IMR-90 (cell line): ENCODE measurements around the gene FAM131C. TPM values are rescaled to one million over a fixed set of nuclear protein-coding genes. Genes with fewer than 3 reads are reported as not detected.

Experiments used
- ATAC-seq: fragments of 200-7000 bp; cut with Tn5 transposase; 2 replicates; pipeline ENCODE4 v1.9.1; 2020; ENCODE audit warnings: low read depth, mild to moderate bottlenecking, moderate library complexity
- BruUV-seq: library from RNA; stranded (reverse); fragments of 400-500 nt; replicated peaks from 2 replicates; lab custom pipeline; 2021; lab: Mats Ljungman, UMichigan
- CTCF ChIA-PET: fragments of 300-600 bp; formaldehyde crosslinking; extraction: SDS; loops from one replicate; lab custom pipeline; 2021; ENCODE audit warnings: antibody characterized with exemption; lab: Yijun Ruan, JAX
- POLR2A ChIA-PET: fragments of 300-600 bp; sonication (Branson Sonifier 250); formaldehyde crosslinking; loops from one replicate; lab custom pipeline; 2022; ENCODE audit warnings: antibody characterized with exemption; ENCODE audit not compliant: unreplicated experiment; lab: Charles Lee
- DNase-seq: peaks from one replicate; pipeline ENCODE4 v3.0.0; 2013
- H2AFZ ChIP-seq: replicated peaks from 2 replicates; pipeline ENCODE3; 2013; ENCODE audit warnings: low read length, mild to moderate bottlenecking; ENCODE audit not compliant: poor library complexity
- H2AK5ac ChIP-seq: 2 replicates; pipeline ENCODE4 v1.6.1; 2013; ENCODE audit warnings: low read depth, low read length, inconsistent platforms
- H2AK9ac ChIP-seq: replicated peaks from 2 replicates; pipeline ENCODE3; 2013; ENCODE audit warnings: mild to moderate bottlenecking, low read depth, low read length, moderate library complexity; ENCODE audit not compliant: poor library complexity
- H2BK120ac ChIP-seq: 2 replicates; pipeline ENCODE4 v1.6.1; 2013; ENCODE audit warnings: low read depth, low read length, inconsistent platforms
- H2BK15ac ChIP-seq: 3 replicates; pipeline ENCODE4 v1.6.1; 2013; ENCODE audit warnings: low read depth, low read length, inconsistent platforms
- H2BK20ac ChIP-seq: 2 replicates; pipeline ENCODE4 v1.6.1; 2013; ENCODE audit warnings: low read depth, mild to moderate bottlenecking, inconsistent platforms, low read length, moderate library complexity
- H2BK5ac ChIP-seq: 2 replicates; pipeline ENCODE4 v1.6.1; 2013; ENCODE audit warnings: mild to moderate bottlenecking, low read depth, low read length, inconsistent platforms; ENCODE audit not compliant: poor library complexity, severe bottlenecking
- H3K14ac ChIP-seq: replicated peaks from 2 replicates; pipeline ENCODE4 v1.6.1; 2013; ENCODE audit warnings: low read depth, low read length, inconsistent platforms
- H3K18ac ChIP-seq: 2 replicates; pipeline ENCODE4 v1.6.1; 2013; ENCODE audit warnings: low read depth, low read length, control low read depth
- H3K23ac ChIP-seq: 2 replicates; pipeline ENCODE4 v1.6.1; 2013; ENCODE audit warnings: low read depth, low read length, inconsistent platforms
- H3K27ac ChIP-seq: 2 replicates; pipeline ENCODE4 v1.5.1; 2013; ENCODE audit warnings: mild to moderate bottlenecking, control low read depth, low read length; ENCODE audit not compliant: insufficient read depth
- H3K27me3 ChIP-seq: 2 replicates; pipeline ENCODE4 v1.6.1; 2013; ENCODE audit warnings: low read length; ENCODE audit not compliant: control insufficient read depth, insufficient read depth
- H3K36me3 ChIP-seq: 2 replicates; pipeline ENCODE4 v1.6.1; 2013; ENCODE audit warnings: low read length, mixed read lengths; ENCODE audit not compliant: control insufficient read depth, insufficient read depth
- H3K4ac ChIP-seq: 2 replicates; pipeline ENCODE4 v1.6.1; 2013; ENCODE audit warnings: low read depth, low read length, inconsistent platforms
- H3K4me1 ChIP-seq: 2 replicates; pipeline ENCODE4 v1.6.1; 2013; ENCODE audit warnings: low read length, mixed read lengths; ENCODE audit not compliant: control insufficient read depth, insufficient read depth
- H3K4me2 ChIP-seq: 2 replicates; pipeline ENCODE4 v1.6.1; 2013; ENCODE audit warnings: low read depth, mild to moderate bottlenecking, control low read depth, low read length, moderate library complexity
- H3K4me3 ChIP-seq: 2 replicates; pipeline ENCODE4 v1.5.1; 2013; ENCODE audit warnings: low read depth, mild to moderate bottlenecking, control low read depth, low read length, moderate library complexity; ENCODE audit not compliant: insufficient read depth
- H3K56ac ChIP-seq: 2 replicates; pipeline ENCODE4 v1.6.1; 2013; ENCODE audit warnings: low read length, inconsistent platforms; ENCODE audit not compliant: insufficient read depth; ENCODE audit errors: extremely low read depth
- H3K79me1 ChIP-seq, 2 experiments: 2 replicates each; pipeline ENCODE4 v1.6.1; 2013; ENCODE audit warnings: low read length in 2 of 2, inconsistent platforms in 1 of 2, low read depth in 1 of 2
- H3K9ac ChIP-seq: 2 replicates; pipeline ENCODE4 v1.6.1; 2013; ENCODE audit warnings: low read depth, low read length, control low read depth
- H3K9me1 ChIP-seq: 2 replicates; pipeline ENCODE4 v1.6.1; 2013; ENCODE audit warnings: low read length, inconsistent platforms; ENCODE audit not compliant: insufficient read depth
- H3K9me3 ChIP-seq: 2 replicates; pipeline ENCODE4 v1.6.1; 2013; ENCODE audit warnings: low read length; ENCODE audit not compliant: control insufficient read depth, insufficient read depth
- H4K20me1 ChIP-seq: 2 replicates; pipeline ENCODE4 v1.6.1; 2013; ENCODE audit warnings: low read length, inconsistent platforms; ENCODE audit not compliant: insufficient read depth
- H4K5ac ChIP-seq: 2 replicates; pipeline ENCODE4 v1.6.1; 2013; ENCODE audit warnings: mild to moderate bottlenecking, low read depth, low read length, control low read depth
- H4K8ac ChIP-seq, 2 experiments: 2 replicates each; pipeline ENCODE4 v1.6.1; 2013; ENCODE audit warnings: low read depth in 2 of 2, low read length in 2 of 2, control low read depth in 1 of 2, inconsistent platforms in 1 of 2
- H4K91ac ChIP-seq: 2 replicates; pipeline ENCODE4 v1.6.1; 2013; ENCODE audit warnings: low read depth, low read length, inconsistent platforms; ENCODE audit not compliant: insufficient read depth
- CEBPB ChIP-seq: IDR thresholded peaks from 2 replicates; pipeline ENCODE4 v1.6.1; 2012; ENCODE audit warnings: low read depth, low read length, improper control_type of control experiment
- CTCF ChIP-seq: conservative IDR thresholded peaks from 2 replicates; pipeline ENCODE4 v1.5.1; 2012; ENCODE audit warnings: mild to moderate bottlenecking, low read depth, low read length, improper control_type of control experiment
- MAZ ChIP-seq: IDR thresholded peaks from 2 replicates; pipeline ENCODE4 v1.6.1; 2012; ENCODE audit warnings: low read depth, mild to moderate bottlenecking, low read length, improper control_type of control experiment, moderate library complexity, borderline replicate concordance
- MXI1 ChIP-seq: IDR thresholded peaks from 2 replicates; pipeline ENCODE4 v1.6.1; 2012; ENCODE audit warnings: low read depth, mild to moderate bottlenecking, low read length, moderate library complexity, borderline replicate concordance
- NFE2L2 ChIP-seq: fragments of 150-350 bp; IDR thresholded peaks from 2 replicates; pipeline ENCODE4 v1.6.1; 2016; ENCODE audit warnings: low read depth, mild to moderate bottlenecking, low read length
- POLR2A ChIP-seq: IDR thresholded peaks from 2 replicates; pipeline ENCODE4 v1.6.1; 2012; ENCODE audit warnings: mild to moderate bottlenecking, low read depth, low read length
- RCOR1 ChIP-seq: IDR thresholded peaks from 2 replicates; pipeline ENCODE4 v1.6.1; 2012; ENCODE audit warnings: mild to moderate bottlenecking, low read length, improper control_type of control experiment; ENCODE audit not compliant: insufficient replicate concordance
- SMC3 ChIP-seq: fragments of 150-350 bp; IDR thresholded peaks from 2 replicates; pipeline ENCODE4 v1.6.1; 2016; ENCODE audit warnings: low read depth, mild to moderate bottlenecking, antibody characterized with exemption, low read length, moderate library complexity
- WGBS, 2 experiments: methylation state at CpG; one replicate each; pipeline versions ENCODE4 v1.1.5 to v1.1.7; 2013; ENCODE audit warnings: missing lambda C conversion rate in 2 of 2; ENCODE audit not compliant: insufficient read length in 1 of 2; ENCODE audit errors: extremely low coverage in 2 of 2; 5-methylcytosine and 5-hydroxymethylcytosine counted together
- dilution Hi-C: fragments of 300-500 bp; cut with HindIII; formaldehyde crosslinking; loops from one replicate; pipeline ENCODE4 v1.14.3; 2018; ENCODE audit warnings: low sequenced_read_pairs; ENCODE audit not compliant: unreplicated experiment
- in situ Hi-C: fragments of 300-500 bp; cut with MboI; formaldehyde crosslinking; loops from 3 replicates; pipeline ENCODE4 v1.14.3; 2019; ENCODE audit warnings: low sequenced_read_pairs, inconsistent platforms, mixed read lengths
- intact Hi-C: fragments of 100-400 bp; cut with micrococcal nuclease; formaldehyde crosslinking; loops from 2 replicates; pipeline ENCODE4 v1.10.0; 2022
- polyA plus RNA-seq, 3 experiments: library from polyadenylated mRNA; depleted of rRNA; stranded (reverse); fragments of >200 nt; gene quantifications; 2 replicates each; pipeline ENCODE4 v1.2.3, GENCODE V29; 2012; ENCODE audit warnings: low replicate concordance in 1 of 3
- total RNA-seq: library from RNA; depleted of rRNA; stranded (reverse); fragments of >200 nt; gene quantifications from 2 replicates; pipeline ENCODE4 v1.2.3, GENCODE V29; 2012

Gene FAM131C
- total and polyA plus RNA-seq, 2 of the 4 experiments (the other 2 are of a cell fraction), result 0.18 to 1.0 TPM

- Histone ChIP-seq H3K4ac (no peak overlapping the region), H2AK5ac (no peak overlapping the region), H4K20me1 (peaks cover 28% of the 10 kb centered on the region), H2BK15ac (no peak overlapping the region), H4K91ac (no peak overlapping the region), H3K14ac (no peak overlapping the region), H2BK5ac (no peak overlapping the region), H2BK20ac (no peak overlapping the region), H2BK120ac (no peak overlapping the region), H2AK9ac (no peak overlapping the region), H3K9ac (no peak overlapping the region), H4K8ac (no peak overlapping the region), H3K36me3 (peaks cover 14% of the 10 kb centered on the region), H3K79me1 (peaks cover 4 to 21% of the 10 kb centered on the region in 2 experiments), H3K4me1 (peaks cover 13% of the 10 kb centered on the region), H3K4me3 (no peak overlapping the region), H3K9me3 (no peaks in the 10 kb centered on the region), H3K23ac (no peak overlapping the region), H3K27ac (no peak overlapping the region), H3K18ac (no peak overlapping the region), H3K27me3 (no peaks in the 10 kb centered on the region), H2AFZ (no peak overlapping the region), H4K5ac (no peak overlapping the region), H3K4me2 (no peak overlapping the region), H3K9me1 (peaks cover 13% of the 10 kb centered on the region), H3K56ac (no peak overlapping the region)
- in situ Hi-C loops, result no loop called here
- DNase-seq (no peak), ATAC-seq (no peak)
- ChIA-PET CTCF (no interaction called here), POLR2A (interaction anchor here (0.6 kb wide), 1 partner anchor 105 kb away, joined by 10 read pairs; no protein-coding TSS in a partner anchor)
- WGBS, 2 experiments, result 100% methylated on average over 2 of the region's 10 CpGs; no CpG with 5 or more reads in 1 of the 2 experiments
- intact Hi-C loops, result no loop called here
- TF ChIP-seq MAZ (no peak), POLR2A (no peak), MXI1 (no peak), RCOR1 (no peak), SMC3 (no peak), NFE2L2 (no peak), CTCF (no peak), CEBPB (no peak)
- no TSS peak for BruUV-seq
- dilution Hi-C loops, result no loop called here
Measured at GRCh38 chr1:16119926-16120325, 46.5 kb upstream of the FAM131C start.
